Glomerular visceral epithelial cell (primary cell): ENCODE results near the gene OSBPL3.
A peak's percentile ranks its signal among the peaks of the same experiment; 100 is the strongest.

Experiments
- DNase-seq: peaks from one replicate; pipeline ENCODE4 v3.0.0-alpha.2; 2016; ENCODE audit errors: extremely low spot score

OSBPL3 gene

GRCh38 chr7:24952464-24952863 is 27.5 kb downstream of the OSBPL3 start:
- no peak for DNase-seq

- DNase-seq: no peak
Measured at GRCh38 chr7:24951441-24951980, 28.5 kb downstream of the OSBPL3 start.

- no peak for DNase-seq
Measured at GRCh38 chr7:24949884-24950283, 30.1 kb downstream of the OSBPL3 start.

- DNase-seq: no peak
Measured at GRCh38 chr7:24948739-24949138, 31.2 kb downstream of the OSBPL3 start.

GRCh38 chr7:24946467-24946866 is 33.5 kb downstream of the OSBPL3 start:
- no peak for DNase-seq

GRCh38 chr7:24945899-24946298 is 34.1 kb downstream of the OSBPL3 start:
- DNase-seq: no peak

- no peak for DNase-seq
Measured at GRCh38 chr7:24943096-24943948, 36.7 kb downstream of the OSBPL3 start.

GRCh38 chr7:24942226-24942625 is 37.8 kb downstream of the OSBPL3 start:
- no peak for DNase-seq

GRCh38 chr7:24939416-24939815 is 40.6 kb downstream of the OSBPL3 start:
- DNase-seq: no peak

- no peak for DNase-seq
Measured at GRCh38 chr7:24936121-24936824, 43.7 kb downstream of the OSBPL3 start.

- no peak for DNase-seq
Measured at GRCh38 chr7:24933298-24933697, 46.7 kb downstream of the OSBPL3 start.

GRCh38 chr7:24932815-24933214 is 47.2 kb downstream of the OSBPL3 start:
- peak; percentile 37 for DNase-seq

- no peak for DNase-seq
Measured at GRCh38 chr7:24932389-24932788, 47.6 kb downstream of the OSBPL3 start.

- DNase-seq: no peak
Measured at GRCh38 chr7:24931844-24932243, 48.1 kb downstream of the OSBPL3 start.

- no peak for DNase-seq
Measured at GRCh38 chr7:24930856-24931255, 49.1 kb downstream of the OSBPL3 start.

- no peak for DNase-seq
Measured at GRCh38 chr7:24926623-24927524, 53.1 kb downstream of the OSBPL3 start.

- no peak for DNase-seq
Measured at GRCh38 chr7:24924375-24924774, 55.6 kb downstream of the OSBPL3 start.

- DNase-seq: no peak
Measured at GRCh38 chr7:24923172-24923865, 56.7 kb downstream of the OSBPL3 start.

GRCh38 chr7:24922099-24922773 is 57.7 kb downstream of the OSBPL3 start:
- no peak for DNase-seq

GRCh38 chr7:24921362-24921679 is 58.7 kb downstream of the OSBPL3 start:
- DNase-seq: no peak
